Kidney (tissue), 14 donors: ENCODE measurements around the gene CAMK4. TPM values are rescaled to one million over a fixed set of nuclear protein-coding genes. Genes with fewer than 3 reads are reported as not detected.

ENCODE experiments used
- DNase-seq, 5 donors: peaks; one replicate each; pipeline ENCODE4 v3.0.0-alpha.2; 2013 to 2020
- FAIRE-seq: peaks from 2 replicates; lab custom pipeline; 2012; peaks lifted over from hg19 to GRCh38; lab: Jason Lieb, UNC
- H3K27ac ChIP-seq, 2 donors: one replicate each; pipeline ENCODE4 v1.7.0; 2013; ENCODE audit warnings: low read depth in 2 of 2, low read length in 2 of 2, inconsistent platforms in 1 of 2
- H3K27me3 ChIP-seq: one replicate; pipeline ENCODE4 v1.7.1; 2013; ENCODE audit warnings: low read length, inconsistent platforms; ENCODE audit not compliant: control insufficient read depth, insufficient read depth
- H3K36me3 ChIP-seq, 3 donors: one replicate each; pipeline versions ENCODE4 v1.7.0 to v1.7.1; 2013; ENCODE audit warnings: low read length in 3 of 3, control low read depth in 1 of 3, inconsistent platforms in 1 of 3; ENCODE audit not compliant: insufficient read depth in 3 of 3, control insufficient read depth in 2 of 3
- H3K4me1 ChIP-seq, 3 donors: one replicate each; pipeline versions ENCODE4 v1.7.0 to v1.7.1; 2013; ENCODE audit warnings: low read length in 3 of 3, inconsistent platforms in 1 of 3, low read depth in 1 of 3; ENCODE audit not compliant: control insufficient read depth in 2 of 3, insufficient read depth in 2 of 3
- H3K4me3 ChIP-seq, 3 donors: one replicate each; pipeline versions ENCODE4 v1.7.0 to v1.8.1; 2013; ENCODE audit warnings: low read length in 3 of 3, control low read depth in 1 of 3, inconsistent platforms in 1 of 3
- H3K9ac ChIP-seq, 3 donors: one replicate each; pipeline versions ENCODE4 v1.7.0 to v1.7.1; 2013; ENCODE audit warnings: low read length in 3 of 3, control low read depth in 1 of 3, inconsistent platforms in 1 of 3
- H3K9me3 ChIP-seq, 3 donors: one replicate each; pipeline versions ENCODE4 v1.7.0 to v1.7.1; 2013; ENCODE audit warnings: low read length in 3 of 3, control low read depth in 1 of 3, inconsistent platforms in 1 of 3; ENCODE audit not compliant: control insufficient read depth in 2 of 3, insufficient read depth in 1 of 3
- intact Hi-C: fragments of 100-400 bp; cut with DNase I; formaldehyde crosslinking; loops from one replicate; pipeline ENCODE4 v1.11.1; 2022
- polyA plus RNA-seq: library from polyadenylated mRNA; stranded (reverse); fragments of 350-450 nt; fragmentation: Illumina TruSeq; extraction: RNeasy Lipid Tissue Mini Kit (QIAGEN cat#74804); gene quantifications from one replicate; pipeline ENCODE4 v1.2.3, GENCODE V29; 2014; ENCODE audit warnings: low read depth, low replicate concordance; ENCODE audit not compliant: insufficient read depth
- total RNA-seq: library from RNA; stranded (reverse); fragmentation: NEBNext Ultra II Directional; extraction: Animal tissue kit (Norgen Biotek cat#: 25700); gene quantifications from one replicate; pipeline ENCODE4 v1.2.1, GENCODE V29; 2021
- TF ChIP-seq, protein P1 (sequence below): IDR thresholded peaks from 3 replicates; pipeline ENCODE4 v1.5.1; 2012; ENCODE audit warnings: mild to moderate bottlenecking, moderate library complexity, borderline replicate concordance; ENCODE audit not compliant: insufficient read depth; ENCODE audit errors: extremely low read depth
- donor health status: control.
- donor health status: control.
- donor health status: control.
- donor health status: control.
- donor health status: control.
- donor health status: DM: yes; HTN: yes; CAD: no.
- donor health status: Normal renal cell carcinoma (clear cell type).

The CAMK4 gene
- total and polyA plus RNA-seq, 2 donors from 2014 or later = 0.37 to 4.7 TPM

DNA sequence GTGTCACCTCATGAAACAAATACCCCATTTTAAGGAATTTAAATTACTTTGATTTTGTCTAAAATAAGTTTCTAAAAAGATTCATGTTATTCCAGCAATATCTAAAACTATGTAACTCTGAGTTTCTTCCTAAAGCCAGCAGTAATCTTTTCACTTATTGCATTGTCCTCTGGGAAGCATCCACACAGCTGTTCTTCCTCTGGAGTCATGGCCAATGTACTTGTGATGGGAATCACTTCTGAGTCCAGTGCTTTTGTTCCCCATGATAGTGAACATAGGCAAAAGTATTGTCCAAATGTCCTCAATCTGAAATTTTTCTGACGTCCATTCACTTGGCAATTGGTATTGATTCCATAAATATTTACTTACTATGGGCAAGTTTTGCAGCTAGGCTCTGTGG, 163.2 kb downstream of the CAMK4 start:
- H3K9ac ChIP-seq = no peak overlapping the region
- H3K27ac ChIP-seq = no peak overlapping the region
- no peaks in the 10 kb centered on the region for H3K4me1 ChIP-seq
- H3K9me3 ChIP-seq = no peaks in the 10 kb centered on the region
- TF ChIP-seq, protein P1, sequence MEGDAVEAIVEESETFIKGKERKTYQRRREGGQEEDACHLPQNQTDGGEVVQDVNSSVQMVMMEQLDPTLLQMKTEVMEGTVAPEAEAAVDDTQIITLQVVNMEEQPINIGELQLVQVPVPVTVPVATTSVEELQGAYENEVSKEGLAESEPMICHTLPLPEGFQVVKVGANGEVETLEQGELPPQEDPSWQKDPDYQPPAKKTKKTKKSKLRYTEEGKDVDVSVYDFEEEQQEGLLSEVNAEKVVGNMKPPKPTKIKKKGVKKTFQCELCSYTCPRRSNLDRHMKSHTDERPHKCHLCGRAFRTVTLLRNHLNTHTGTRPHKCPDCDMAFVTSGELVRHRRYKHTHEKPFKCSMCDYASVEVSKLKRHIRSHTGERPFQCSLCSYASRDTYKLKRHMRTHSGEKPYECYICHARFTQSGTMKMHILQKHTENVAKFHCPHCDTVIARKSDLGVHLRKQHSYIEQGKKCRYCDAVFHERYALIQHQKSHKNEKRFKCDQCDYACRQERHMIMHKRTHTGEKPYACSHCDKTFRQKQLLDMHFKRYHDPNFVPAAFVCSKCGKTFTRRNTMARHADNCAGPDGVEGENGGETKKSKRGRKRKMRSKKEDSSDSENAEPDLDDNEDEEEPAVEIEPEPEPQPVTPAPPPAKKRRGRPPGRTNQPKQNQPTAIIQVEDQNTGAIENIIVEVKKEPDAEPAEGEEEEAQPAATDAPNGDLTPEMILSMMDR = no peak
- FAIRE-seq (no peak), DNase-seq (no peak)
- no peak overlapping the region for H3K4me3 ChIP-seq
- intact Hi-C loops = no loop called here
- H3K36me3 ChIP-seq = no peaks in the 10 kb centered on the region
- no peaks in the 10 kb centered on the region for H3K27me3 ChIP-seq

GRCh38 chr5:111389390-111390082, 165.4 kb downstream of the CAMK4 start:
- H3K4me3 ChIP-seq = no peak overlapping the region
- H3K27ac ChIP-seq = no peak overlapping the region
- H3K9ac ChIP-seq = no peak overlapping the region
- H3K36me3 ChIP-seq = no peaks in the 10 kb centered on the region
- FAIRE-seq (no peak), DNase-seq (no peak)
- TF ChIP-seq, protein P1 = no peak
- H3K4me1 ChIP-seq = no peaks in the 10 kb centered on the region
- intact Hi-C loops = no loop called here
- H3K27me3 ChIP-seq = no peaks in the 10 kb centered on the region
- no peaks in the 10 kb centered on the region for H3K9me3 ChIP-seq

GRCh38 chr5:111392181-111392580, 168.0 kb downstream of the CAMK4 start:
- H3K36me3 ChIP-seq = no peaks in the 10 kb centered on the region
- no peak for FAIRE-seq
- no peak overlapping the region for H3K27ac ChIP-seq
- no peaks in the 10 kb centered on the region for H3K4me1 ChIP-seq
- H3K27me3 ChIP-seq = no peaks in the 10 kb centered on the region
- TF ChIP-seq, protein P1 = no peak
- H3K9me3 ChIP-seq = no peaks in the 10 kb centered on the region
- no peak overlapping the region for H3K9ac ChIP-seq
- no peak for DNase-seq
- intact Hi-C loops = no loop called here
- H3K4me3 ChIP-seq = no peak overlapping the region
